Right lung (tissue), 5 donors: ENCODE results near the gene ME2. TPM values are rescaled to one million over a fixed set of nuclear protein-coding genes. Genes with fewer than 3 reads are reported as not detected.
A peak's percentile ranks its signal among the peaks of the same experiment; 100 is the strongest.
"Not testable (repeated sequence)": the region's sequence is repeated elsewhere in the genome, so short reads cannot be mapped to it uniquely, and the experiment has no call there.

ENCODE experiments used
- DNase-seq, 2 donors: peaks; one replicate each; pipeline ENCODE4 v3.0.0-alpha.2; 2013
- polyA plus RNA-seq, 5 donors: library from polyadenylated mRNA; unstranded; fragments of 120-200 nt; gene quantifications; one replicate each; pipeline versions ENCODE4 v1.2.1 to v1.2.3, GENCODE V29; 2013; ENCODE audit warnings: inconsistent platforms in 1 of 5, low replicate concordance in 1 of 5; ENCODE audit not compliant: insufficient read length in 5 of 5, insufficient read depth in 1 of 5

The ME2 gene
- polyA plus RNA-seq, 5 donors, result 25.9 to 39.0 (median 31.4) TPM

GRCh38 chr18:50911006-50911405 is 32.1 kb downstream of the ME2 start:
- no peak for DNase-seq

GRCh38 chr18:50917021-50917420 is 38.1 kb downstream of the ME2 start:
- no peak for DNase-seq

- no peak for DNase-seq
Observed at GRCh38 chr18:50918153-50918552, 39.2 kb downstream of the ME2 start.

GRCh38 chr18:50924372-50924771 is 45.5 kb downstream of the ME2 start:
- DNase-seq, result no peak

GRCh38 chr18:50926521-50926920 is 47.6 kb downstream of the ME2 start:
- DNase-seq, result no peak

- no peak for DNase-seq
Observed at GRCh38 chr18:50928551-50928950, 49.6 kb downstream of the ME2 start.

GRCh38 chr18:50933684-50934083 is 54.8 kb downstream of the ME2 start:
- DNase-seq, result no peak

GRCh38 chr18:50934545-50935211 is 55.8 kb downstream of the ME2 start:
- DNase-seq, result no peak

- DNase-seq, result no peak
Observed at GRCh38 chr18:50935493-50936191, 56.7 kb downstream of the ME2 start.

- no peak for DNase-seq
Observed at GRCh38 chr18:50937183-50937582, 58.3 kb downstream of the ME2 start.

- no peak for DNase-seq
Observed at GRCh38 chr18:50938912-50939311, 60.0 kb downstream of the ME2 start.

- DNase-seq, result no peak
Observed at GRCh38 chr18:50944245-50944932, 65.5 kb downstream of the ME2 start.

- not testable (repeated sequence) for DNase-seq
Observed at GRCh38 chr18:50945918-50946317, 67.0 kb downstream of the ME2 start.

- DNase-seq, result no peak
Observed at GRCh38 chr18:50947899-50948298, 69.0 kb downstream of the ME2 start.

GRCh38 chr18:50949185-50949584 is 70.3 kb downstream of the ME2 start:
- DNase-seq, result no peak

GRCh38 chr18:50950626-50951025 is 71.7 kb downstream of the ME2 start:
- no peak for DNase-seq

GRCh38 chr18:50953822-50954221 is 74.9 kb downstream of the ME2 start:
- DNase-seq, result no peak

- no peak for DNase-seq
Observed at GRCh38 chr18:50955253-50955652, 76.3 kb downstream of the ME2 start.

- no peak for DNase-seq
Observed at GRCh38 chr18:50956116-50956515, 77.2 kb downstream of the ME2 start.

- DNase-seq, result no peak
Observed at GRCh38 chr18:50961974-50962373, 83.1 kb downstream of the ME2 start.

GRCh38 chr18:50967714-50968661 is 89.1 kb downstream of the ME2 start, which contains the start of gene ELAC1:
Gene ELAC1, plus strand, starts transcription at chr18:50968040. Its CDS starts 6,365 bp downstream, at chr18:50974405.
- peak; percentile 78 to 85 for DNase-seq

GRCh38 chr18:50969448-50969847 is 90.5 kb downstream of the ME2 start:
- DNase-seq, result no peak
